Measurements from ENCODE around the gene ADCY1.

ADCY1 gene

DNA sequence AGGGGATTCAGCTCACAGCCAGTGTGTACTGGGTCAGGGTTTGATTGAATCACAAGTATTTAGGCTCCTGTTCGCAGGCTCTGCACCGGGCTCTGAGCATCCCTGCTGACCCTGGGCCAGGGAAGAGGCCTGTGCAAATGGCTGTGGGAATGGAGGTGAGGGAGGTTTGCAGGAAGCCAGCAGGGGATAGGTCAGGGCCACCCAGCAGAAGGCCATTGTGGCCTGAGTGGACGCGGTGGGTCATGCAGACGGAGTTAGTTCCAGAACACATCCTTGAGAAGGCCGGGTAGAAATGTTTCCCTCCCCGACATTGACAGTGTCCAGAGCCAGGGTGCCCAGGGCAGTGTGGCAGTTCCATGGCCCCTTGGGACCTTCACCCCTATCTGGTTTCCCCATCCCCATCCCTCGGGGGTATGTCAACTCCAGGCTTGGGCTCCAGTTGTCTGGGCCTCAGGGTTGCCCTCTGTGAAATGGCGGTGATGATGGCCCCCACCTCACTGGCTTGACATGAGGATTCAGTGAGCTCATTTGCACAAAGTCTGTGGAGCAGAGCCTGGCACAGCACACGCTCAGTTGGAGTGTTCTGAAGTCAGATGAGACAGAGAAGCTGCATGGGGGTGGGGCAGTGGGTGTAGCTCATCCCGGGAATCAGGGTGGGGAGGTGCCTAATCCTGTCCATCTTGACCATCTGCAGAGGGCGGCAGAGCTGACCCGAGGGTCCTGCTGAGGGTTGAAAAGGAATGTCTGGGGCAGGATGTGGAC lies 107.6 kb downstream of the ADCY1 start:
- FAIRE-seq: no peak

DNA sequence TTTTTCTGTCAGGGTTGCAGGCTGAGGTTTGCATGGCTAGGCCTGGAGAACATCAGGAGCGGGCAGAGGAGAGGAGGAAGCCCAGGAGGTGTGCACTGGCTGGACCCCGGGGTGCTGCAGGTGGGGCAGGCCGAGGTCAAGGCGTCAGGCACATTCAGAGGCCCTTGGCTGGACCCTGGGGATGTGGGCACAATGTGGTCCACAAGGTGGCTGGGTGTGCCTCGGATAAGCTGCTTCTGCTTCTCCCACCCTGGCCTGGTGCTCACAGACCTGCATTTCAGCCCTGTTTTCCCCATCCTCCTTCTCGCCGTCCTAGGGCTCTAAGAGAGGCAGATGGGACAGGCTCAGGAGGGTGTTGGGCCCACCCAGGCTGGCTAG lies 108.2 kb downstream of the ADCY1 start:
- no peak for FAIRE-seq

DNA sequence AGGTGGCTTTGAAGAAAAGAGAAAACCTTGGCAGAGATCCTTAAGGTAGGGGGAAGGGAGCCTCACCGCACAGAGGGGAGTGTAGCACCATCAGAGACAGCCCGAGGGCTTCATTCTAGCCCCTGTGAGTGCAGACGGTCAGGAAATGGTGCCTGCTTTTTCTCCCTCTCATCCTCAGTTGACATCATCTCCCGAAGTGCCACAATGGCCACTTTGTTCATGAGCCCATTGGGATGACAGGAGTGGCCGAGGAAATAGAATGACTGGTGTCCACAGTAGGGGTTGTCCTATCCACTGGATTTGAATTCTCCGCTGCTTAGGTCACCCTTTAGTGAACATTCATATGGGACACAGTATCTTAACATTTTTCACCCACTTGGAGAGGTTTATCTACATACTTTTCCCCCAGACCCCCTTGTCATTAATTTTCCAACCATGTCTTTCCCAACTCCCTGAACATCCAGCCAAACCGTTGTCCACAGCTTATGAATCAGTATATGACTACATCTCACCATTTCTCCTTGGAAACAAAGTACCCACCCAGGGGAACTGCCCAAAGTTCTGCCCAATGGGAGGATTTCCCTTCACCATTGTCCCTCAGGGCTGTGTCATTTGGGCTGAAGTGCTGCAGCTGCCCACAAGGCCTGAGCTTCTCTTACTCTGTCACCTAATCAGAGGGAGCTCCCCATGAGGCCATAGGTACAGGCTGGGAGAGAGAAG lies 108.8 kb downstream of the ADCY1 start:
- FAIRE-seq: no peak

DNA sequence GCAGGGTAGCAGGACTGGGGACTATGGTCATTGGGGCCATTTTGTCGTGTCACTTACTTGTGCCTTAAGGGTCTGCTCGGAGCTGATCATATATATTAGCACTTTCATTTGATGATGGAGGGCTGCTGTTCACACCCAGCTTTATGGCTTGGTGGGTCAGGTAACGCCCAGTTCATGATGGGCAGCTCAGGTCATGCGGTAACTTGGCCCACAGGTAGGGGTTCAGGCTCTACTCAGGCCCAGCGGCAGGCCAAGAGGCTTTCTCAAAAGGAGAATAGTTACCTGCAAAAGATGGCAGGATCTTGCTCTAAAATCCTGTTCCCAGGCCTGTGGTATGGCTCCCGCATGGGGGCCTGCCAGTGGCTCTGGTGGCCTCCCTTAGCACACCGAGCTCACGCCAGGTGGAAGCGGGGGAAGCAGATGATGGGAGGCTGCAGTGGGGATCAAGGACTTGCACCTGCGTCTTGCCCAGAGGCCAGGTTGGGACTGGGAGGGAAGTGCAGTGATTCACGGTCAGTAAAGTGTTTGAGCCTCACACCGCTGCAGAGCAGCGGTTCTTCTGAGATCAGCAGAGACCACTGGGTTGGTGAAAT lies 109.5 kb downstream of the ADCY1 start:
- no peak for FAIRE-seq

DNA sequence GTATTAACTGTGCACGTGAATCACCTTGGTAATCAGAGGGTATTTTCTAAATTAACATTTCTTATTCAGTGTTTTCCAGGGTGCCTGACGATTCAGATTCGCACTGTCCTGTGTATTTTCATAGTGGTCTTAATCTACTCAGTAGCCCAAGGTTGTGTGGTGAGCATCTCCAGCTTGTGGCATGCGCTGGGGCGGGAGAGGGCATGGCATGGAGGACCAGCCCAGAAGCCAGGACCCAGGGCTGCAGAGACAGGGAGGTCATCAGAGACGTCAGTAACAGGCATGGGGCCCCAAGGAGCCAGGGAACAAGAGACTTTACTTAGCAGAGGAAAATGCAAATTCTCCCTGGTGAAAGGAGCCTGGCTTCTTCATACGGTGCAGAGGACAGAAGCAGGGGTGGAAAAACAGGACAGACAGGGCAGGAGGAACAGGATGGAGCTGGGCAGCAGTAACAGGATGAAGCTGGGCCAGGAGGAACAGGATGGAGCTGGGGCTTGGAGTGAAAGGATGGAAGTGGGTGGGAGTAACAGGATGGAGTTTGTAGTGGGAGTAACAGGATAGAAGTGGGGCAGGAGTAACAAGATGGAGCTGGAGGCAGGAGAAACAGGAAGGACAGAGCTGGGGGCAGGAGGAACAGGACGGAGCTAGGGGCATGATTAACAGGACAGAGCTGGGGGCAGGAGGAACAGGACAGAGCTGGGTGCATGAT lies 110.9 kb downstream of the ADCY1 start:
- no peak for FAIRE-seq

DNA sequence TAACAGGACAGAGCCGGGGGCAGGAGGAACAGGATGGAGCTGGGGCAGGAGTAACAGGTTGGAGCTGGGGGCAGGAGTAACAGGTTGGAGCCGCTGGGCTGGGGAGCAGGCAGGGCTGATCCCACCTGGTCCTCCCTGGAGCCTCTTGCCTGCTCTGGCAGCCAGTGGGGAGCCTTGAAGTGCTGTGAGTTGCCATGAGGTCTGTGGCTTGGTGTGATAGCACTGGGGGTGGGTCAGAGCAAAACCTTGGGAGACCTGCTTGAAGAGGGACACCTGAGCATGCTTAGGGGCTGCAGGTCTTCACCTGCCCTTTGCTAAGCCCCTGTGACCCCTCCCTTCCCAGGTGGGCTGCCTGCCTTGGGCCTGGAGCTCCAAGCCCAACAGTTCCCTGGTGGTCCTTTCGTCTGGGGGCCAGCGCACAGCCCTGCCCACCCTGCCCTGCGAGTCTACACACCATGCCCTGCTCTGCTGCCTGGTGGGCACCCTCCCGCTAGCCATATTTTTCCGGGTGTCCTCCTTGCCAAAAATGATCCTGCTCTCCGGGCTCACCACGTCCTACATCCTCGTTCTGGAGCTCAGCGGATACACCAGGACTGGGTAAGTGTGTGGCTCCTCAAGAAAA lies 111.6 kb downstream of the ADCY1 start:
- FAIRE-seq: no peak

DNA sequence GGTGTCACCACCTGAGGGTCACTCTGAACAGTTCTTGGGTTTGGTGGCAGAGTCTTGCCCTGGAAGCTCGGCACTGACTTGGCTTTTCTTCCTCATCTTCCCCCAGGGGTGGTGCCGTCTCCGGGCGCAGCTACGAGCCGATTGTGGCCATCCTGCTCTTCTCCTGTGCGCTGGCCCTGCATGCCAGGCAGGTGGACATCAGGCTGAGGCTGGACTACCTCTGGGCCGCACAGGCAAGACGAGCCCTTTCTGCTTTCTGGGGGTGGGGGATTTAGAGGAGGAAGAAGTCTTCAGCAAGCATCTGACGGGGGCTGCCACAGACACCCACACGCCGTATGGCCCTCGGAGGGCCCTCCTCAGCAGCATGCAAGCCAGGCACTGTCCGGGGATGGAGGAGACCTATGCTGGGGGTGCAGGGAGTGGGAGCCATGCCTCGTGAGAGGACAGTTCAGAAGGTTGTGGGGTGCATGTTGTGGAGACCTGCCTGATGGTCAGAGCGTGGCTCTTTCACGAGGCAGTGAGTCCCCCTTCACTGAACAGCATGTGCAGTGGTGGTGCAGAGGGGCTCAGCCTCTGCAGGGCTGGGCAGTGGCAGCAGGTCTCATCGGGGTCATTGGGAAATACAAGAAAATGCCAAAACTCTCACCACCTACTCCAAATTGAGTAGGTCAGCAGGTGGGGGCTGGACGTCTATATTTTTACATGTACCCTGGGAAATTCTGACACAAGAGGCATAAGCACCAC lies 112.4 kb downstream of the ADCY1 start:
- no peak for FAIRE-seq

DNA sequence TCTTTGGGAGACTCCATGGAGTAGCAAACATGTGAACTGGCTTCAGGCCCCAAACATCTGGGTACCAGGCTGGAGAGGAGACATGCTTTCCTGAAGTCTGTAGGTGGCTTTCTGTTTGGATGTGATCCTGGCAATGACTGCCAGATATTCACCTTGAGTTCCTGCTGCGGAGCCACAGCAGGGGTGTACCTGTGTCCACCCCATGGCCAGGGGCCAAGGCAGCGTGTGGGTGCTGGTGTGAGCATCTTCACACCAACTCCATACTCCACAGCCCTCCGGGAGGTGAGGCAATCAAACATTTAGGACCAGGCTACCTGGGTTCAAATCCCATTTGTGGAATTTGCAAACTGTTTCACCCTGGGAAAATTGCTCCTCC lies 113.0 kb downstream of the ADCY1 start:
- no peak for FAIRE-seq

DNA sequence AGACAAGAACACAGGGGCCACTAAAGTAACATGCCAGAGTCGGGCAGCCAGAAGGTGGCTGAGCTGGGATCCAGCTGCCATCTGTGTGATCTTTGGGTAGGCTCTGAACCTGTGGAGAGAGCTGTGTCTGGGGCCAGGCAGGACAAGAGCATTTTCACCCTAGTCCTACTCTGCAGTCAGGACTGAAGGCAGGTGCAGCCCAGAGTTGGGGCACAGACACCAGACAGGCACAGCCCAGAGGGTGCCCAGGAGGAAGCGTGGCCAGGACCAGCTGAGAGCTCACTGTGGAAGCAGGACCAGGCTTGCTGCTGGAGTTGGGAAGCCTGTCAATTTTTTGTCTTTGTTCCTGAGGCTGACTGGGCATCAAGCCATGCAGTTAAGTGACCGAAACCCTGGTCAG lies 113.6 kb downstream of the ADCY1 start:
- no peak for FAIRE-seq

DNA sequence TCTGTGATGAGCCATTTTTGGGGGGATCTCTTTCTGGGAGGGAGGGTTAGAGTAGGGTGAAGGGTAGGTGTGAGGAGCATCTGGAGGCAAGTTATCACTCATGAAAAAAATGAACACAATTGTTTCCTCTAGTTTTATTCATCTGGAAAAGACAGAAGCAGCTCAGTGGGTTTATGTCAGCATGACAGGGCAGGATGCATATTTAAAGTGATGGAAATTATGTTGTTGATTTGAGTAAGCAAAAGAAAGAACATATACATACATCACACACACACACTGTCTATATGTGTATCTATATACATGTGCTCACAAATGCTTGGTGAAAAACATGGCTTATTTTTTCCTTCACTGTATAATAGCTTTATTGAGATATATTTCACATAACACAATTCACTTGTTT lies 114.2 kb downstream of the ADCY1 start:
- FAIRE-seq: no peak

DNA sequence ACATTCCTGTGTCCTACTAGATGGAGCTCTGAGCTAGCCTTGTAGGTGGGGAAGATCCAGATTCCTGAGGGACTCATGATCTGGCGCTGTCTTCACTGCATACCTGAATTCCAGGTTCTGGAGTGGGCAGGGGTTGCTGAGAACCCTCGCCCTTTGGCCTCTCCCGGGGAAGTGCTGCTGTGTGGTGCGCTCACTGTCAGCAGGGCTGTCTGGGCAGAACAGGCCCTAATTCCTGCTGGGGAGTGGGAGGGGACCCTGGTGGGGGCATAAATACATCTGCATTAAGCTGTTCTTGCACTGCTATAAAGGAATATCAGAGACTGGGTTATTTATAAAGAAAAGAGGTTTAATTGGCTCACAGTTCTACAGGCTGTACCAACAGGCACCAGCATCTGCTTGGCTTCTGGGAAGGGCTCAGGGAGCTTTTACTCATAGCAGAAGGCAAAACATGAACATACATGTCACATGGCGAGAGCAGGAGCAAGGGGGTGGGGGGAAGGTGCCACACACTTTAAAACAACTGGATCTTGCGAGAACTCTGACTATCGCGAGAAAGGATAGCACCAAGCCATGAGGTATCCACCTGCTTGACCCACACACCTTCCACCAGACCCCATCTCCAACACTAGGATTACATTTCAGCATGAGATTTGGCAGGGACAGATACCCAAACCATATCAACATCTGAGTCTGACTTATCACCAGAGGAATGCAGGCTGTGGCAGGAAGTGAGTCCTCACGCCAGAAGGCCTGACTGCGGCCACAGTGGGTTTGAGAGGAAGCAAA lies 115.0 kb downstream of the ADCY1 start:
- FAIRE-seq: no peak

DNA sequence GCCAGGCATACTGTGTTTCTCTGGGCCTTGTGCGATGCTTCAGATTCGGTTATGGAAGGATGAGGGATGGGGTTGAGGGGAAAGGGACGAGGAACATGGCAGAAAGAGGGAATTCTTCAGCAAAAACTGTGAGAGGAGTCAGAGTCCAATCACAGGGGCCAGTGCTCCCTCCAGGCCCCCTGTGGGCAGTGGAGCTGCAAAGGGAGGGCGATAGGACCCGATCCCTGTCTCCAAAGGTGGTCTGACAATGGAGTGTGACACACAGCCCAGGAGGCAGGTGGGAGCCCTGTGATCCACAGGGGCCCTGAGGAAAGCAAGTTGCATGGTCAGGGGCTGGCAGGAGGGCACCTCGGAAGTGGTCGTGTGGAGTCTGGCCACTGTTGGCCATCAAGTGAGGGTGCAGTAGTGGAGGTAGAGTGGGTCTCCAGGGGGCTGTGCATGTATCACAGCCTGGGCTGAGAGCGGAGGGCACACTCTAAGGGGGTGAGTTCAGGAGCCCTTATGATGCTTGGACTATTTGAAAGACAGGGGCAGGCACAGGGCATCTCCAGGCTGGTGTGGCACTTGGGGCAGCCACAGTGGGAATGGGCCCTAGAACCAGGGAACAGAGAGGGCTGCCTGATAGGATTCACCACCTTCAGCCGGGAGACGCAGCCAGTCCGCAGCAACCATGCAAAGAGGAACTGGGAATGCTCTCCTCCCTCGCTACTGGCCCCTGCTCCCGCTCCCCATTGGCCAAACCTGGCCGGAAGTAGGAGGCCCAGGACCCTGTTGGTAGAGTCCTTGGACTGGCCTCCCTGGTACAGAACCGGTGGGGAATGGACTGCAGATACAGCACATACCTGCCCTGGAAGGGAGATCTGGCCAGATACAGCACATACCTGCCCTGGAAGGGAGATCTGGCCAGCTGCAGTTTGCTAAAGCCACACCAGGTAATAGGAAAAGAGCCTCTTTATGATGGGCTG lies 115.9 kb downstream of the ADCY1 start:
- no peak for FAIRE-seq

DNA sequence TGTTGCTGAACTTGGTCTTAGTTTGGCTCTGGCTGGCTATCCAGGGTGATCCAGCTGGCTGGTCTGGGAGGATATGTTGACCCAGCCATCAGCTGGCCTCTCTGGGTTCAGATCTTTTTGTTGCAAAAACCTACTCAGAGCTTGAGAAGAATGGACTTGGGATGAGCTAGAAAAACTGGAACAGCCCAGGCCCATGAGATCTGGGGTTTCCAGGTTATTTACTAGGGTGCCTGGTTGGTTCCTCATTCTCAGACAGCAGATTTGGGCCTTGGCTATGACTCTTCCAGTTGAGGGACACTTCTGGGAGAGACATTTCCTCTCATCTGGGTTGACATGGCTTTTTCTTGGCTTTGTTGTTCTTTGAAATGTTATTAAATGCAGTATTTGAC lies 116.6 kb downstream of the ADCY1 start:
- FAIRE-seq: no peak

DNA sequence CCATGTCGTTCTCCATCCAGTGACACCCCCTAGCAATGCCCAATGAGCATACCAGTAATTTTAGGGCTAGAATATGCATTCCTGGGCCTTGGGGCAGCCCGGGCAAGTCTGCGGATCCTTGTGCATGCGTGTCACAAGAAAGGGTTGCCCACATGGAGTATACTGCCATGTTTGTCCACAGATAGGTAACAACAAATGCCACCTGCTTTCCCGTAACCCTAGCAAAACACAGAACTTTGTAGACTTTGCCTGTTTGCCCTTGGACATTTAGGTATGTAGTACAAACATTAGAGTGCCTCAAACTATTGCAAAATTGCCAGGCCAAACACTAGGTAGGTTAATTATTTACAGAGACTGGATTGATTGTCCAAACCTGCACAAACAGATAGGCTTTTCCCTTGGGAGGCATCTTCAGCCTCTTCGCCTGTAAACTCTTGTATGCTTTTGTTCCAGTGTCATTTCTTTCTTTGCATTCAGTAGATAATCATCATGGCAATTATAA lies 117.0 kb downstream of the ADCY1 start:
- peak; percentile 94 for FAIRE-seq

DNA sequence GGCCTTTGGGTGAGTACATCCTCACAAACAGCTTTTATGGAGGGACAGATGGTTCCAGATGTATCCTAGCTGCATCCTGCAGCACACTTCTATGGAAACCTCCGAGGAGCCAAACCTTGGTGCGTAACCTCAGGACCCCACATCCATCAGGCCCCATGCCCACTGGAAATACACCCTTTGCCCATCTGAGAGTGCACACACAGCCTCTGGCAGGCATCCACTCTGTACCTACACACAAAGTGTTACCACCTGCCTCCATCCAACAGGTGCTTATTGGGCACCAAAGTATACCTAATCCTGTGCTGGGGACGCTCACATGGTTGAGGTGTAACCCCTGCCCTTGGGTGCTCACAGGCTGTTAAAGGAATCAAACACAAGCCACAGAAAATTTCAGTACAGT lies 117.9 kb downstream of the ADCY1 start:
- FAIRE-seq: no peak

DNA sequence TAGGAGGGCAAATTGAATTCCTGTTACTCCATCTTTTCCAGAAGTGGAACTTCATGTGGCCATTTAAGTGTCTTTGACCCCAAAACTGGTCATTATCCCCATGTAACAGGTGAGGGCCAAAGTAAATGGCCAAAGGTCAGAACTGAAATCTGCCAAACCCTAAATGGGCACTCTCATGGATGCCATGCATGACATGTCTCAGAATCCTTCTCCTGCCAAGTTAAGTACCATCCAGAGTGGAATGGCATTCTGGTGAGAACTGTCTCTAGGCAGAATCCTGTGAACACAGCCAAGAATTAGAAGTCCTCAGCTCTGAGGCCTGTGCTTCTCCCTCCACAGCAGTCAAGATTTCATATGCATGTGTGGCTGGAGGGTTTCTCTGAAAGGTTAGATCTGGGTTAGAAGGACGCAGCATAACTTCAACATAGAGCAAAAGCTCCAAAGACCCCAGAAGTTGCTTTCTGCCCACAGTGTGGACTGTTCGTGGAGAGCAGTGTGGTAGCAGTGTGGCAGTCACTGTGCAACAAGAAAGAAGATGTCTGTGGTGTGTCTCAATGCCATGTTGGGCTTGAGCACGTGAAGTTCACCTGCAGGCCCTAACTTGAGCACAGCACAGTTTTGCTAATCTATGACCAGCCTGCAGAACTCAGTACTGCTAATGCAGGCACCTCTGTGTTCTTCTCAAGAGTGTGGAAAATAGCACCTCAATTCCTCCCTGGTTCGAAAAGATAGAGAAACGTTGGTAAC lies 121.3 kb downstream of the ADCY1 start:
- no peak for FAIRE-seq

DNA sequence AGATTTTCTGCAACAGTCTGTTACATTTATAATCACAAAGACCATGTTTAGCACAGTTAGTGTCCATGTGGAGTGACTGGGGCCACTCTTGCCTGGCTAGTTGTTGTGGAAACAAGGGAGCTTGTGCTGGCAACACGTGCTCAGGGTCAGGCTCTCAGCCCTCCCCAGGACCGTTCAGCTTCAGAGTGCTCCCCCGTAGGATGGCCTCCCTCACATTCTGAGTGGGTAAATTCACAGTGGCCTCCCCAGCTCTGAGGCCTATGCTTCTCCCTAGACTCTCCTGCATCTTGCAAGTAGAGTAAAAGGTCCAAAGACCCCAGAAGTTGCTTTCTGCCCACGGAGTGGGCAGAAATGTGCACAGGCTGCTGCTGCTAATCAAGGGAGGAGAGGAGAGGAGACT lies 122.3 kb downstream of the ADCY1 start:
- no peak for FAIRE-seq

DNA sequence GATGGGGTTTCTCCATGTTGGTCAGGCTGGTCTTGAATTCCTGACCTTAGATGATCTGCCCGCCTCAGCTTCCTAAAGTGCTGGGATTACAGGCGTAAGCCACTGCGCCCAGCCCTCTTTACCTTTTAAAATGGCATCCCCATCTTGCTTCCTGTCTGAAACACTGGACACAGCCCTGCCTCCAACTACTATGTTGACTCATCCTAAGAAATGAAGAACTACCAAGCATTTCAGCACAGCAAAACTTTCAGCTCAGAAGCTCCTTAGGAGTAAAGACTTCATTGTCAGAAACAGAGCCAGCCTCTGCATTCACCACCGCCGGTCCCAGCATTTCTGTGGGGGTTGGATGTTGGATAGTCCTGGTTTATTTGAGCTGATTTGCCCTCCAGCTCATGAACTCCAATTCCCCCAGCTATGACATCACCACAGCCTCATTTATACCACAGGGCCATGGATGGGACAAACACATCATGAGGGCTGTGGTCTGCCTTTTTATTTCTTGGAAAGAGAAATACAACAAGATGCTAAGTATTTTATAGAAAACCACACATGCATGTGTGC lies 123.5 kb downstream of the ADCY1 start:
- no peak for FAIRE-seq
